SK-N-MC (cell line): ENCODE data around the gene ABCC1.
"Not testable (repeated sequence)": the region's sequence is repeated elsewhere in the genome, so short reads cannot be mapped to it uniquely, and the experiment has no call there.

ENCODE experiments used
- DNase-seq: peaks from one replicate; pipeline ENCODE4 v3.0.0-alpha.2; 2011; ENCODE audit warnings: low read depth, low spot score
- H3K27ac ChIP-seq: fragments of 200-600 bp; sonication (generic); 2 replicates; pipeline ENCODE4 v1.5.1; 2016; ENCODE audit warnings: mixed run types
- H3K36me3 ChIP-seq: fragments of 200-600 bp; sonication (generic); 2 replicates; pipeline ENCODE4 v1.6.1; 2017; ENCODE audit warnings: antibody characterized with exemption, low read length, mixed read lengths; ENCODE audit not compliant: insufficient read depth
- H3K4me3 ChIP-seq: fragments of 200-600 bp; sonication (generic); 2 replicates; pipeline ENCODE4 v1.5.1; 2016
- H3K9ac ChIP-seq: fragments of 200-600 bp; sonication (generic); 2 replicates; pipeline ENCODE4 v1.8.0; 2017; ENCODE audit warnings: mixed run types, mixed read lengths; ENCODE audit not compliant: insufficient read length
- H3K9me3 ChIP-seq: fragments of 200-600 bp; sonication (generic); 2 replicates; pipeline ENCODE4 v1.6.1; 2017; ENCODE audit warnings: low read depth, mild to moderate bottlenecking, antibody characterized with exemption, low read length, moderate library complexity, mixed read lengths
- EZH2 ChIP-seq: fragments of 200-600 bp; sonication (generic); IDR thresholded peaks from one replicate; pipeline ENCODE4 v1.6.1; 2017; ENCODE audit warnings: antibody characterized with exemption
- FOXP2 ChIP-seq: optimal IDR thresholded peaks from 2 replicates; pipeline ENCODE3; 2011; ENCODE audit warnings: mild to moderate bottlenecking, moderate library complexity; ENCODE audit not compliant: insufficient read depth; ENCODE audit errors: extremely low read length, control extremely low read depth
- POLR2AphosphoS5 ChIP-seq: IDR thresholded peaks from 2 replicates; pipeline ENCODE4 v1.6.1; 2012; ENCODE audit warnings: mild to moderate bottlenecking, low read depth, low read length, borderline replicate concordance

Gene ABCC1

GRCh38 chr16:15915555-15916081, 33.8 kb upstream of the ABCC1 start:
- Histone ChIP-seq H3K9ac (no peak overlapping the region), H3K27ac (no peak overlapping the region), H3K4me3 (no peak overlapping the region), H3K9me3 (no peaks in the 10 kb centered on the region), H3K36me3 (no peaks in the 10 kb centered on the region)
- no peak for DNase-seq
- TF ChIP-seq EZH2 (no peak), FOXP2 (no peak), POLR2AphosphoS5 (no peak)

GRCh38 chr16:15916323-15916722, 33.1 kb upstream of the ABCC1 start:
- no peak for DNase-seq
- Histone ChIP-seq H3K9me3 (no peaks in the 10 kb centered on the region), H3K27ac (no peak overlapping the region), H3K9ac (no peak overlapping the region), H3K4me3 (no peak overlapping the region), H3K36me3 (no peaks in the 10 kb centered on the region)
- TF ChIP-seq EZH2 (no peak), FOXP2 (no peak), POLR2AphosphoS5 (no peak)

- H3K9ac ChIP-seq, H3K27ac ChIP-seq: not testable (repeated sequence)
These were observed 31.1 kb upstream of the ABCC1 start for GRCh38 chr16:15918314-15918713.

GRCh38 chr16:15919331-15919730, 30.1 kb upstream of the ABCC1 start:
- H3K36me3 ChIP-seq, result no peaks in the 10 kb centered on the region
- no peak overlapping the region for H3K9ac ChIP-seq
- TF ChIP-seq FOXP2 (no peak), EZH2 (no peak), POLR2AphosphoS5 (no peak)
- no peak overlapping the region for H3K4me3 ChIP-seq
- H3K27ac ChIP-seq, result no peak overlapping the region
- DNase-seq, result no peak
- H3K9me3 ChIP-seq, result no peaks in the 10 kb centered on the region

More at GRCh38 chr16:15918314-15918713, 31.1 kb upstream of the ABCC1 start:
- H3K36me3 ChIP-seq, H3K9me3 ChIP-seq, H3K4me3 ChIP-seq, DNase-seq: not testable (repeated sequence)

GRCh38 chr16:15924996-15925395, 24.4 kb upstream of the ABCC1 start:
- no peak overlapping the region for H3K9ac ChIP-seq
- no peak overlapping the region for H3K4me3 ChIP-seq
- no peaks in the 10 kb centered on the region for H3K9me3 ChIP-seq
- no peaks in the 10 kb centered on the region for H3K36me3 ChIP-seq
- no peak for TF ChIP-seq FOXP2
- H3K27ac ChIP-seq, result no peak overlapping the region
- DNase-seq, result no peak

GRCh38 chr16:15925631-15926030, 23.8 kb upstream of the ABCC1 start:
- Histone ChIP-seq H3K27ac (no peak overlapping the region), H3K9ac (no peak overlapping the region)
- TF ChIP-seq FOXP2 (no peak), EZH2 (no peak), POLR2AphosphoS5 (no peak)

GRCh38 chr16:15928261-15929104, 20.9 kb upstream of the ABCC1 start:
- TF ChIP-seq POLR2AphosphoS5 (no peak), EZH2 (no peak), FOXP2 (no peak)
- Histone ChIP-seq H3K9me3 (no peaks in the 10 kb centered on the region), H3K36me3 (no peaks in the 10 kb centered on the region), H3K27ac (no peak overlapping the region), H3K9ac (no peak overlapping the region), H3K4me3 (no peak overlapping the region)
- DNase-seq, result no peak

More at GRCh38 chr16:15925631-15926030, 23.8 kb upstream of the ABCC1 start:
- no peak for DNase-seq
- H3K36me3 ChIP-seq, result no peaks in the 10 kb centered on the region
- H3K9me3 ChIP-seq, result no peaks in the 10 kb centered on the region
- no peak overlapping the region for H3K4me3 ChIP-seq

GRCh38 chr16:15932939-15933338, 16.5 kb upstream of the ABCC1 start:
- no peak for DNase-seq
- no peak overlapping the region for H3K27ac ChIP-seq
- H3K4me3 ChIP-seq, result no peak overlapping the region
- H3K36me3 ChIP-seq, result no peaks in the 10 kb centered on the region
- H3K9me3 ChIP-seq, result peaks cover 7% of the 10 kb centered on the region; the same call in 1 of the 2 replicates
- TF ChIP-seq EZH2, result no peak
- TF ChIP-seq FOXP2, result no peak
- TF ChIP-seq POLR2AphosphoS5, result no peak
- no peak overlapping the region for H3K9ac ChIP-seq

- Histone ChIP-seq H3K4me3 (no peak overlapping the region), H3K9ac (no peak overlapping the region), H3K36me3 (no peaks in the 10 kb centered on the region), H3K27ac (no peak overlapping the region), H3K9me3 (peaks cover 7% of the 10 kb centered on the region; the same call in 1 of the 2 replicates)
- TF ChIP-seq EZH2, result no peak
- TF ChIP-seq POLR2AphosphoS5, result no peak
- no peak for TF ChIP-seq FOXP2
- DNase-seq, result no peak
These were observed 15.6 kb upstream of the ABCC1 start for GRCh38 chr16:15933781-15934180.
